Neural progenitor cell (in vitro differentiated cells): ENCODE results near the gene ZFPM1.

Source experiments
- CTCF ChIP-seq: fragments of 200-600 bp; sonication (generic); IDR thresholded peaks from 2 replicates; pipeline ENCODE4 v1.5.1; 2017; ENCODE audit warnings: antibody characterized with exemption, mild to moderate bottlenecking
- EZH2 ChIP-seq: fragments of 200-600 bp; sonication (generic); IDR thresholded peaks from 2 replicates; pipeline ENCODE4 v1.6.1; 2017; ENCODE audit warnings: antibody characterized with exemption, mild to moderate bottlenecking, moderate library complexity
- EZH2phosphoT487 ChIP-seq: fragments of 200-600 bp; sonication (generic); IDR thresholded peaks from 2 replicates; pipeline ENCODE4 v1.6.1; 2017; ENCODE audit warnings: antibody characterized with exemption

GRCh38 chr16:88430185-88430523 is 22.9 kb upstream of the ZFPM1 start:
- no peak for TF ChIP-seq CTCF
- no peak for TF ChIP-seq EZH2
- no peak for TF ChIP-seq EZH2phosphoT487
